MCF 10A (cell line): ENCODE results near the gene PHF5A. TPM values are rescaled to one million over a fixed set of nuclear protein-coding genes. Genes with fewer than 3 reads are reported as not detected.

Experiments
- Bru-seq: library from RNA; stranded (reverse); fragments of 400-500 nt; gene quantifications from one replicate; lab custom pipeline; 2021; lab: Mats Ljungman, UMichigan
- BruChase-seq, 2 experiments: library from RNA; stranded (reverse); fragments of 400-500 nt; gene quantifications; one replicate each; lab custom pipeline; 2021; lab: Mats Ljungman, UMichigan
- BruUV-seq: library from RNA; stranded (reverse); fragments of 400-500 nt; replicated peaks from 2 replicates; lab custom pipeline; 2021; lab: Mats Ljungman, UMichigan
- CTCF ChIA-PET: fragments of 300-600 bp; sonication (Branson Sonifier 250); formaldehyde crosslinking; extraction: SDS; loops from one replicate; lab custom pipeline; 2021; ENCODE audit warnings: antibody characterized with exemption, inconsistent platforms; lab: Yijun Ruan, JAX
- POLR2A ChIA-PET: fragments of 300-600, 350-650 bp; sonication (Branson Sonifier 250); formaldehyde crosslinking; extraction: SDS; loops from one replicate; lab custom pipeline; 2020; ENCODE audit warnings: antibody characterized with exemption, inconsistent platforms; lab: Yijun Ruan, JAX
- DNase-seq: peaks from one replicate; pipeline ENCODE4 v3.0.0-alpha.2; 2018; ENCODE audit not compliant: unreplicated experiment
- H3K27ac Mint-ChIP-seq: one replicate; pipeline ENCODE4 v1.8.0; 2022; ENCODE audit warnings: mild to moderate bottlenecking, low read depth, mixed read lengths; ENCODE audit not compliant: unreplicated experiment
- H3K27me3 Mint-ChIP-seq: one replicate; pipeline ENCODE4 v1.8.0; 2022; ENCODE audit warnings: mixed read lengths; ENCODE audit not compliant: insufficient read depth, unreplicated experiment
- H3K36me3 Mint-ChIP-seq: one replicate; pipeline ENCODE4 v1.8.0; 2022; ENCODE audit warnings: mild to moderate bottlenecking, moderate library complexity, mixed read lengths; ENCODE audit not compliant: insufficient read depth, unreplicated experiment
- H3K4me1 Mint-ChIP-seq: one replicate; pipeline ENCODE4 v1.8.0; 2022; ENCODE audit warnings: mixed read lengths; ENCODE audit not compliant: insufficient read depth, unreplicated experiment
- H3K4me3 Mint-ChIP-seq: one replicate; pipeline ENCODE4 v1.8.0; 2022; ENCODE audit warnings: mild to moderate bottlenecking, moderate library complexity, mixed read lengths; ENCODE audit not compliant: unreplicated experiment
- H3K9me3 Mint-ChIP-seq: one replicate; pipeline ENCODE4 v1.8.0; 2022; ENCODE audit warnings: mixed read lengths; ENCODE audit not compliant: unreplicated experiment
- intact Hi-C: fragments of 100-400 bp; cut with micrococcal nuclease; formaldehyde crosslinking; loops from 2 replicates; pipeline ENCODE4 v1.14.1; 2022
- long read RNA-seq: library from polyadenylated mRNA; stranded (forward); transcript quantifications from one replicate; pipeline ENCODE4 v2.0.0, GENCODE V29; 2022
- total RNA-seq: library from RNA; stranded (reverse); gene quantifications from 2 replicates; pipeline ENCODE4 v1.2.3, GENCODE V29; 2022
- TF ChIP-seq, protein P1 (sequence below): fragments of 200-600 bp; IDR thresholded peaks from one replicate; pipeline ENCODE4 v1.8.0; 2022; ENCODE audit warnings: antibody characterized with exemption, mild to moderate bottlenecking; ENCODE audit not compliant: unreplicated experiment

The PHF5A gene, protein sequence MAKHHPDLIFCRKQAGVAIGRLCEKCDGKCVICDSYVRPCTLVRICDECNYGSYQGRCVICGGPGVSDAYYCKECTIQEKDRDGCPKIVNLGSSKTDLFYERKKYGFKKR
- total RNA-seq (62.3 and 68.8 TPM in 2 replicates), Bru-seq, nascent RNA (percentile 84 among the genes with signal in this experiment), BruChase-seq, experiment 1, labeled RNA remaining after a 6-hour chase (percentile 91 among the genes with signal in this experiment), BruChase-seq, experiment 2, labeled RNA remaining after a 2-hour chase (percentile 84 among the genes with signal in this experiment)
- long read RNA-seq, transcript PHF5A-201 (4 exons, 1,086 nt): major isoform, 14 of 17 reads
- long read RNA-seq, partial matches to known transcripts: 0 of 17 reads
- long read RNA-seq, other reads (novel, unspliced or antisense): 3 of 17 reads

DNA sequence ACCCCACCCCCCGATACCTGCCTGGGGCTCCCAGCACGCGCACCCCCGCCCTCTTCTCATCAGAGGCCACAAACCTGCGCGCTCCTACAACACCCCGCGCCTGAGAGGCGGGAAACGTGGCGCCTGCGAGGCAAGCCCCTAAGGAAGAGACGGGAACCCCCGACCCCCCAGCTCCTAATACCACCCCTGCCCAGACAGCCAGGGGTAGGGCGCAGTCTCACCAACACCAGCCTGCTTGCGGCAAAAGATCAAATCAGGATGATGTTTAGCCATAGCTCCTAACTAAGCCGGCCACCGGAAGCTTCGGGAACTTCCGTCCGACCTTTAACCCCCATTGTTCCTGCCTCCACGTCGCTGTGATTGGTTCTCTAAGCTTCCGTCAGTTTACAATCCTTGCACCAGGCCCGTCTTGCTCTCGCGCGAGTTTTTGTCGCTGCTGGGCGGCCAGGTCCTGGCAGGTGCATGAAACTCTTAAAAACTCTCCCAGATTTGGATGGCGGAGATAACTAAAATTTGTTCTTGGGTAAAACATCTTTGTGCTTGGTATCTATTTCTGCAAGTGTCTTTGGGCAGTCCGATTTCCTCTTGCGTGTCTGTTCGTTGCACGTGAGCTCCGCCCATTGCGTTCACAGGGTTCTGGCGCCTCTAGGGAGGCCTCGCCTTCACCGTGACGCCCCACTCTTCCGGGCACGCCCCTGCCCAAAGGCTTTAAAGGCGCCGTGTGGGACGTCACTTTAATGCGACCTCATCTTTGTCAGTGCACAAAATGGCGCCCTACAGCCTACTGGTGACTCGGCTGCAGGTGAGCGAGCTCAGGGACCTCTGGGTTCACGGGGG is at the start of gene PHF5A, which contains the start of gene ACO2:
PHF5A (minus strand) TSS at position 312 of the 837 bp plus-strand sequence; CDS start at position 273, 39 bp downstream.
ACO2 (plus strand) TSS at position 737 of the 837 bp plus-strand sequence; CDS start at position 767, 30 bp downstream.
- Mint-ChIP-seq H3K4me1 (peaks cover 33% of the 10 kb centered on the region), H3K27me3 (no peaks in the 10 kb centered on the region), H3K9me3 (no peaks in the 10 kb centered on the region), H3K36me3 (peaks cover 53% of the 10 kb centered on the region), H3K4me3 (peak within 1 kb of the TSS; percentile 96), H3K27ac (peak within 1 kb of the TSS; percentile 100)
- intact Hi-C loops: no loop called here
- TF ChIP-seq, protein P1, sequence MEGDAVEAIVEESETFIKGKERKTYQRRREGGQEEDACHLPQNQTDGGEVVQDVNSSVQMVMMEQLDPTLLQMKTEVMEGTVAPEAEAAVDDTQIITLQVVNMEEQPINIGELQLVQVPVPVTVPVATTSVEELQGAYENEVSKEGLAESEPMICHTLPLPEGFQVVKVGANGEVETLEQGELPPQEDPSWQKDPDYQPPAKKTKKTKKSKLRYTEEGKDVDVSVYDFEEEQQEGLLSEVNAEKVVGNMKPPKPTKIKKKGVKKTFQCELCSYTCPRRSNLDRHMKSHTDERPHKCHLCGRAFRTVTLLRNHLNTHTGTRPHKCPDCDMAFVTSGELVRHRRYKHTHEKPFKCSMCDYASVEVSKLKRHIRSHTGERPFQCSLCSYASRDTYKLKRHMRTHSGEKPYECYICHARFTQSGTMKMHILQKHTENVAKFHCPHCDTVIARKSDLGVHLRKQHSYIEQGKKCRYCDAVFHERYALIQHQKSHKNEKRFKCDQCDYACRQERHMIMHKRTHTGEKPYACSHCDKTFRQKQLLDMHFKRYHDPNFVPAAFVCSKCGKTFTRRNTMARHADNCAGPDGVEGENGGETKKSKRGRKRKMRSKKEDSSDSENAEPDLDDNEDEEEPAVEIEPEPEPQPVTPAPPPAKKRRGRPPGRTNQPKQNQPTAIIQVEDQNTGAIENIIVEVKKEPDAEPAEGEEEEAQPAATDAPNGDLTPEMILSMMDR: no peak
- BruUV-seq: no TSS peak
- DNase-seq: peak; percentile 98
- ChIA-PET POLR2A (interaction anchor here (0.7 to 5.9 kb wide), 35 partner anchors 8 to 612 kb away, joined by 3 to 302 read pairs (median 5); partner anchors contain the start of genes EP300, PMM1, POLR3H and RANGAP1), CTCF (interaction anchor here (0.5 to 3.5 kb wide), 8 partner anchors 18 to 188 kb away, joined by 3 to 14 read pairs (median 4); partner anchors contain the start of gene POLR3H)

DNA sequence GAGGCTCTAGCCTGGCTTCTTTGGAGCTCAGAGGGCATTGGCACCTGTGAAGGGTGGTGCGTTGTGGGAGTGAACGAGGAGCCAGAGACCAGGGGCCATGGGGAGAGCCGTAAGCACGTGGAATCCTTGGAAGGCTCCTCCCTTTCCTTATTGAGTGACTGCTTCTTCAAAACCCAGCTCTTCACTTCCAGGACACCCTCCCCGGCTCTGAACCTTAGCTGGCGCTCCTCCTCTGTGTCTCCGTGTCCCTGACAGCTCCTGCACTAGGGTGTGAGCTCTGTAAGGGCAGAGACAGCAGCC is 49.5 kb upstream of the PHF5A start:
- no peak overlapping the region for H3K4me3 Mint-ChIP-seq
- CTCF ChIA-PET: interaction anchor here (0.7 to 5.7 kb wide), 35 partner anchors 10 to 659 kb away, joined by 3 to 95 read pairs (median 5); partner anchors contain the start of genes ACO2, PHF5A and TOB2
- TF ChIP-seq, protein P1: no peak
- H3K27me3 Mint-ChIP-seq: no peaks in the 10 kb centered on the region
- intact Hi-C loops: no loop called here
- no peak for DNase-seq
- no peaks in the 10 kb centered on the region for H3K9me3 Mint-ChIP-seq
- peaks cover 8% of the 10 kb centered on the region for H3K4me1 Mint-ChIP-seq
- no peak overlapping the region for H3K27ac Mint-ChIP-seq
- BruUV-seq: no TSS peak
- POLR2A ChIA-PET: interaction anchor here (0.6 to 2.5 kb wide), 14 partner anchors 9 to 215 kb away, joined by 3 to 27 read pairs (median 6); partner anchors contain the start of genes ACO2, PHF5A, POLR3H and TOB2
- H3K36me3 Mint-ChIP-seq: peaks cover 71% of the 10 kb centered on the region

DNA sequence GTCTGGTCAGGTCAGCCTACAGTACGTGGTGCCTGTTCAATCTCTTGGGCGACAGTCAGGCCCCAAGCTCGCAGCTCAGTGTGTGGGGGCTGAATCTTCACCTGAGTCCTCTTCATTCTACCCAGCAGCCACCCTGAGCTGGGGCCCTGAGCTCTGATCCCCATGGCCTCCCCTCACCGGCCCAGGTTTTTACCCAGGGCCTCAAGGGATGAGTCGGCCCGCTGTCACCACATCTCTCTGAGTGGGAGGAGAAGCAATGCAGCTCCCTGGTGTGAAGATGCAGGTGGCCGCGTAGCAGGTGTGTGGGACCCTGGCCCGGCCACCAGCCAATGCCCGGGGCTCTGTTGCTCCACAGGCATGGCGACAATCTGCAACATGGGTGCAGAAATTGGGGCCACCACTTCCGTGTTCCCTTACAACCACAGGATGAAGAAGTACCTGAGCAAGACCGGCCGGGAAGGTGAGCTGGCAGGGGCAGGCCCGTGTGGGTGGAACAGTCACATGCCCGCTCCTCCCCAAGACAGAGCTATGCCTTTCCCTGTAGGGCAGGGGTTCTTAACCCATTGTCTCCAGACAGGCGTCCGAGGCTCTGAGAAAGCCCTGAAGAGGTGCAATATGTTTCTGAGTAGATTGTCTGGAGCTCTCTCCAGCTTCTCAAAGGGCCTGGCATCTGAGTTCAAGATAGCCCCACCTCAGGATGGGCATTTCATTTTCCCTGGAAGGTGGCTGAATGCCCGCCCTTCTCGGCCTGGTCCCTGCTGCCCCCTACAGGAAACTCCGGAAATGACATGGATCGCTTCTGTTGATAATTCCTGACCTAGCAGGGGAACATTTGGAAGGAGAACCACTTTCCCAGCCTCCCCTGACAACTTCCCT is 48.9 kb upstream of the PHF5A start:
- Mint-ChIP-seq H3K9me3 (no peaks in the 10 kb centered on the region), H3K27me3 (no peaks in the 10 kb centered on the region), H3K4me3 (no peak overlapping the region), H3K27ac (no peak overlapping the region), H3K4me1 (peaks cover 14% of the 10 kb centered on the region), H3K36me3 (peaks cover 71% of the 10 kb centered on the region)
- intact Hi-C loops: loop anchor here (1.0 kb wide), 4 partner anchors 69 to 595 kb away; no protein-coding TSS in a partner anchor
- POLR2A ChIA-PET: interaction anchor here (0.8 to 2.5 kb wide), 12 partner anchors 10 to 215 kb away, joined by 3 to 27 read pairs (median 6); partner anchors contain the start of genes ACO2, PHF5A, POLR3H and TOB2
- BruUV-seq: no TSS peak
- CTCF ChIA-PET: interaction anchor here (0.5 to 5.7 kb wide), 47 partner anchors 8 to 693 kb away, joined by 3 to 95 read pairs (median 4); partner anchors contain the start of genes ACO2, PHF5A and TOB2
- TF ChIP-seq, protein P1: peak; percentile 73
- DNase-seq: peak; percentile 77
